SK-N-SH (cell line): ENCODE data around the gene CBLIF. TPM values are rescaled to one million over a fixed set of nuclear protein-coding genes. Genes with fewer than 3 reads are reported as not detected.
"Not testable (repeated sequence)": the region's sequence is repeated elsewhere in the genome, so short reads cannot be mapped to it uniquely, and the experiment has no call there.

Experiments
- CTCF ChIA-PET: fragments of 300-600, 350-600 bp; formaldehyde crosslinking; extraction: SDS; loops from one replicate; lab custom pipeline; 2021; lab: Yijun Ruan, JAX
- POLR2A ChIA-PET: fragments of 350-600 bp; sonication (Branson Sonifier 250); formaldehyde crosslinking; extraction: SDS; loops from one replicate; lab custom pipeline; 2020; ENCODE audit warnings: antibody characterized with exemption, inconsistent platforms; lab: Yijun Ruan, JAX
- DNase-seq: peaks from one replicate; pipeline ENCODE4 v3.0.0; 2012
- H2AFZ ChIP-seq: fragments of 200-600 bp; sonication (generic); 2 replicates; pipeline ENCODE4 v1.8.1; 2016; ENCODE audit warnings: antibody characterized with exemption, mild to moderate bottlenecking, low read depth
- H3F3A ChIP-seq: fragments of 200-600 bp; sonication (generic); replicated peaks from 2 replicates; pipeline ENCODE3; 2016; ENCODE audit warnings: antibody characterized with exemption, mild to moderate bottlenecking; ENCODE audit not compliant: insufficient read depth
- H3K27ac ChIP-seq, 2 experiments: fragments of 200-500 bp in 1 of 2; fragments of 200-600 bp in 1 of 2; sonication (Bioruptor generic) in 1 of 2; sonication (generic), shearing (Covaris generic) in 1 of 2; 2 replicates each; pipeline versions ENCODE4 v1.5.1 to v1.6.1; 2014 to 2016; ENCODE audit warnings: low read depth in 2 of 2, inconsistent platforms in 1 of 2, low read length in 1 of 2, mild to moderate bottlenecking in 1 of 2, mixed read lengths in 1 of 2
- H3K27me3 ChIP-seq: fragments of 200-600 bp; sonication (generic), shearing (Covaris generic); 2 replicates; pipeline ENCODE4 v1.6.1; 2016; ENCODE audit warnings: mixed run types; ENCODE audit not compliant: insufficient read depth
- H3K36me3 ChIP-seq, 2 experiments: fragments of 200-500 bp in 1 of 2; fragments of 200-600 bp in 1 of 2; sonication (Bioruptor generic) in 1 of 2; sonication (generic) in 1 of 2; replicated peaks in 1 of 2; 2 replicates each; pipeline versions ENCODE3 to v1.5.1; 2014 to 2016; ENCODE audit warnings: low read length in 1 of 2, mild to moderate bottlenecking in 1 of 2; ENCODE audit not compliant: insufficient read depth in 2 of 2, control insufficient read depth in 1 of 2
- H3K4me1 ChIP-seq, 2 experiments: fragments of 200-500 bp in 1 of 2; fragments of 200-600 bp in 1 of 2; sonication (Bioruptor generic) in 1 of 2; sonication (generic), shearing (Covaris generic) in 1 of 2; 2 replicates each; pipeline versions ENCODE4 v1.5.1 to v1.6.1; 2014 to 2016; ENCODE audit warnings: low read depth in 1 of 2, low read length in 1 of 2, mixed run types in 1 of 2; ENCODE audit not compliant: insufficient read depth in 2 of 2, control insufficient read depth in 1 of 2
- H3K4me2 ChIP-seq: fragments of 200-600 bp; sonication (generic), shearing (Covaris generic); 2 replicates; pipeline ENCODE4 v1.6.1; 2017; ENCODE audit warnings: mixed run types
- H3K4me3 ChIP-seq, 2 experiments: fragments of 200-500 bp in 1 of 2; fragments of 200-600 bp in 1 of 2; sonication (Bioruptor generic) in 1 of 2; sonication (generic), shearing (Covaris generic) in 1 of 2; 2 replicates each; pipeline versions ENCODE4 v1.5.1 to v1.8.1; 2014 to 2016; ENCODE audit warnings: low read depth in 2 of 2, inconsistent platforms in 1 of 2, low read length in 1 of 2, mild to moderate bottlenecking in 1 of 2, mixed read lengths in 1 of 2, moderate library complexity in 1 of 2
- H3K79me2 ChIP-seq: fragments of 200-600 bp; sonication (generic); 2 replicates; pipeline ENCODE4 v1.8.1; 2017; ENCODE audit warnings: mild to moderate bottlenecking; ENCODE audit not compliant: insufficient read depth
- H3K9ac ChIP-seq: fragments of 200-600 bp; sonication (generic); 2 replicates; pipeline ENCODE4 v1.6.1; 2017; ENCODE audit warnings: mixed run types
- H3K9me2 ChIP-seq: fragments of 200-600 bp; sonication (generic); 2 replicates; pipeline ENCODE4 v1.6.1; 2017; ENCODE audit warnings: mixed run types
- H3K9me3 ChIP-seq: fragments of 200-600 bp; sonication (generic); 2 replicates; pipeline ENCODE4 v1.6.1; 2017; ENCODE audit warnings: mixed run types, mild to moderate bottlenecking, moderate library complexity
- H4K20me1 ChIP-seq: fragments of 200-600 bp; sonication (generic); 2 replicates; pipeline ENCODE4 v1.6.1; 2017; ENCODE audit warnings: mild to moderate bottlenecking, mixed run types; ENCODE audit not compliant: insufficient read depth
- ELF1 ChIP-seq: IDR thresholded peaks from 2 replicates; pipeline ENCODE4 v1.4.0; 2012
- EZH2phosphoT487 ChIP-seq: fragments of 200-600 bp; sonication (generic); IDR thresholded peaks from 2 replicates; pipeline ENCODE4 v1.6.1; 2017; ENCODE audit warnings: low read depth, mixed run types, mild to moderate bottlenecking, antibody characterized with exemption, moderate library complexity, borderline replicate concordance
- GABPA ChIP-seq: IDR thresholded peaks from 2 replicates; pipeline ENCODE4 v1.4.0; 2012; ENCODE audit warnings: low read depth, mild to moderate bottlenecking
- MAX ChIP-seq: IDR thresholded peaks from 2 replicates; pipeline ENCODE4 v1.4.0; 2012; ENCODE audit warnings: low read depth
- POLR2AphosphoS5 ChIP-seq: IDR thresholded peaks from 2 replicates; pipeline ENCODE4 v1.6.1; 2012; ENCODE audit warnings: low read depth, low read length
- RXRA ChIP-seq: IDR thresholded peaks from 2 replicates; pipeline ENCODE4 v1.4.0; 2012; ENCODE audit warnings: low read depth, mild to moderate bottlenecking, borderline replicate concordance
- USF1 ChIP-seq: IDR thresholded peaks from 2 replicates; pipeline ENCODE4 v1.4.0; 2012; ENCODE audit warnings: low read depth, borderline replicate concordance
- USF2 ChIP-seq: fragments of 150-350 bp; IDR thresholded peaks from 2 replicates; pipeline ENCODE4 v1.6.1; 2017; ENCODE audit warnings: antibody characterized with exemption, low read length, low read depth, borderline replicate concordance
- WGBS: methylation state at CpG from one replicate; pipeline ENCODE4 v1.1.6; 2017; ENCODE audit warnings: low lambda C conversion rate; 5-methylcytosine and 5-hydroxymethylcytosine counted together
- polyA plus RNA-seq, 3 experiments: library from polyadenylated mRNA; depleted of rRNA; stranded (reverse); fragments of >200 nt; gene quantifications; 2 replicates each; pipeline ENCODE4 v1.2.3, GENCODE V29; 2012

The CBLIF gene
- polyA plus RNA-seq, 1 of the 3 experiments (the other 2 are of a cell fraction), result not detected

DNA sequence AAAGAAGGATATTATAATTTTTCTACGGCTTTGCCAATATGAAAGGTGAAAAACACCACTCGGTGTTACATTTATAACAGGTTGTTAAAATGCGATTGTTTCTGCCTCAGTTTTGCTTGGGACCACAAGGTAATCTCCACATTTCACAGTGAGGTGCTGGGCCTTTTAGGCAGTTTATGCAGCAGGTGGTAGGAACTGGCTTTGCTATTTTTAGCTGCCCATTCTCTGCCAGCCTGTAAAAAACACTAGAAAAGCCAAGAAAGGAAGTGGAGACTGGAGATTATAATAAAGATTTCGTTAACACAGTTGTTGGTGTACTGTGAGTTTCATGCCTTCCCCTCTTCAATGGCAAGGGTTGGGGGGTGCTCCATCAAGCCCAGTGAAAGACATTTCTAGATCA lies 26.7 kb downstream of the CBLIF start:
- Histone ChIP-seq H3K9ac (no peak overlapping the region), H3K36me3 (no peaks in the 10 kb centered on the region), H3K4me1 (no peaks in the 10 kb centered on the region), H3K9me3 (no peaks in the 10 kb centered on the region), H3K79me2 (no peaks in the 10 kb centered on the region), H3K9me2 (no peaks in the 10 kb centered on the region), H3K4me3 (no peak overlapping the region), H3F3A (no peaks in the 10 kb centered on the region), H3K27me3 (no peaks in the 10 kb centered on the region), H3K4me2 (no peak overlapping the region), H4K20me1 (no peaks in the 10 kb centered on the region), H3K27ac (no peak overlapping the region), H2AFZ (no peak overlapping the region)
- no peak for TF ChIP-seq EZH2phosphoT487
- no peak for TF ChIP-seq MAX
- no peak for TF ChIP-seq GABPA
- no peak for TF ChIP-seq USF2
- no peak for TF ChIP-seq ELF1
- TF ChIP-seq POLR2AphosphoS5, result no peak
- TF ChIP-seq RXRA, result no peak
- 34% methylated on average over 4 of the region's 4 CpGs for WGBS
- ChIA-PET CTCF (no interaction called here), POLR2A (no interaction called here)
- DNase-seq, result no peak

GRCh38 chr11:59816434-59816833 lies 28.9 kb downstream of the CBLIF start:
- H2AFZ ChIP-seq, H3K9me2 ChIP-seq, DNase-seq, H3K27me3 ChIP-seq, POLR2A ChIA-PET, H3K4me2 ChIP-seq, H3K36me3 ChIP-seq, H3F3A ChIP-seq, H3K27ac ChIP-seq, H3K4me3 ChIP-seq, H3K9me3 ChIP-seq, H3K79me2 ChIP-seq, H3K9ac ChIP-seq, H3K4me1 ChIP-seq, H4K20me1 ChIP-seq: not testable (repeated sequence)
- CTCF ChIA-PET, result interaction anchor here (0.6 to 1.2 kb wide), 3 partner anchors 62 to 279 kb away, joined by 3 read pairs; no protein-coding TSS in a partner anchor
- 53% methylated on average over 1 of the region's 1 CpG for WGBS

- DNase-seq, result no peak
- Histone ChIP-seq H3K27ac (no peak overlapping the region), H3K9me3 (no peaks in the 10 kb centered on the region), H2AFZ (no peak overlapping the region), H3K4me1 (no peaks in the 10 kb centered on the region; a peak in 1 of 4 replicates), H3K36me3 (no peaks in the 10 kb centered on the region), H4K20me1 (no peaks in the 10 kb centered on the region), H3K4me2 (no peak overlapping the region), H3K79me2 (no peaks in the 10 kb centered on the region), H3K4me3 (no peak overlapping the region), H3K9me2 (no peaks in the 10 kb centered on the region), H3K27me3 (no peaks in the 10 kb centered on the region), H3K9ac (no peak overlapping the region), H3F3A (no peaks in the 10 kb centered on the region)
- 80% methylated on average over 1 of the region's 1 CpG for WGBS
- CTCF ChIA-PET, result no interaction called here
- TF ChIP-seq USF1, result no peak
- POLR2A ChIA-PET, result no interaction called here
Measured at GRCh38 chr11:59815754-59816153, 29.5 kb downstream of the CBLIF start.
